ENCODE results near the gene AP5Z1. TPM values are rescaled to one million over a fixed set of nuclear protein-coding genes. Genes with fewer than 3 reads are reported as not detected.
A peak's percentile ranks its signal among the peaks of the same experiment; 100 is the strongest.

AP5Z1 gene
- 10 to 100 TPM; 31.0 to 34.7 TPM for total RNA-seq
- polyA plus RNA-seq (2013, experiment 1 of 2): 13.7 TPM
- polyA plus RNA-seq (2013, experiment 2 of 2): 13.7 TPM
- long read RNA-seq, experiment 1, partial matches to known transcripts: 3 of 5 reads
- long read RNA-seq, experiment 1, other reads (novel, unspliced or antisense): 2 of 5 reads
- long read RNA-seq, experiment 2, transcript AP5Z1-201 (17 exons, 2,889 nt): major isoform, 19 of 42 reads
- long read RNA-seq, experiment 2, partial matches to known transcripts: 5 of 42 reads
- long read RNA-seq, experiment 2, other reads (novel, unspliced or antisense): 18 of 42 reads
- long read RNA-seq, experiment 3, transcript AP5Z1-201 (17 exons, 2,889 nt): major isoform, 107 of 138 reads
- long read RNA-seq, experiment 3, partial matches to known transcripts: 6 of 138 reads
- long read RNA-seq, experiment 3, other reads (novel, unspliced or antisense): 21 of 138 reads
- long read RNA-seq, experiment 4, partial matches to known transcripts: 1 of 6 reads
- long read RNA-seq, experiment 4, other reads (novel, unspliced or antisense): 3 of 6 reads

- Histone ChIP-seq H3K4me1 (ENCODE audit: control insufficient read depth, insufficient read depth, low read length) (no peaks in the 10 kb centered on the region), H3K36me3 (ENCODE audit: control insufficient read depth, insufficient read depth, low read length) (peaks cover 12% of the 10 kb centered on the region), H3K27me3 (ENCODE audit: control insufficient read depth, insufficient read depth, low read length, poor library complexity, severe bottlenecking) (no peaks in the 10 kb centered on the region), H3K27ac (ENCODE audit: low read depth, low read length) (peak within 1 kb of the TSS; percentile 84), H3K9ac (ENCODE audit: extremely low read depth, low read length, poor library complexity, severe bottlenecking) (peak within 1 kb of the TSS; percentile 95), H3K9me3 (ENCODE audit: control insufficient read depth, low read length) (no peaks in the 10 kb centered on the region), H3K4me3 (ENCODE audit: low read length) (peak within 1 kb of the TSS; percentile 97)
- no peaks in the 10 kb centered on the region for H3K27me3 Mint-ChIP-seq (ENCODE audit: insufficient read depth)
- no peaks in the 10 kb centered on the region for H3K9me3 Mint-ChIP-seq
- peak within 1 kb of the TSS; percentile 99 for H3K27ac Mint-ChIP-seq
- H3K4me3 Mint-ChIP-seq: peak within 1 kb of the TSS; percentile 98
- TF ChIP-seq, protein P1, sequence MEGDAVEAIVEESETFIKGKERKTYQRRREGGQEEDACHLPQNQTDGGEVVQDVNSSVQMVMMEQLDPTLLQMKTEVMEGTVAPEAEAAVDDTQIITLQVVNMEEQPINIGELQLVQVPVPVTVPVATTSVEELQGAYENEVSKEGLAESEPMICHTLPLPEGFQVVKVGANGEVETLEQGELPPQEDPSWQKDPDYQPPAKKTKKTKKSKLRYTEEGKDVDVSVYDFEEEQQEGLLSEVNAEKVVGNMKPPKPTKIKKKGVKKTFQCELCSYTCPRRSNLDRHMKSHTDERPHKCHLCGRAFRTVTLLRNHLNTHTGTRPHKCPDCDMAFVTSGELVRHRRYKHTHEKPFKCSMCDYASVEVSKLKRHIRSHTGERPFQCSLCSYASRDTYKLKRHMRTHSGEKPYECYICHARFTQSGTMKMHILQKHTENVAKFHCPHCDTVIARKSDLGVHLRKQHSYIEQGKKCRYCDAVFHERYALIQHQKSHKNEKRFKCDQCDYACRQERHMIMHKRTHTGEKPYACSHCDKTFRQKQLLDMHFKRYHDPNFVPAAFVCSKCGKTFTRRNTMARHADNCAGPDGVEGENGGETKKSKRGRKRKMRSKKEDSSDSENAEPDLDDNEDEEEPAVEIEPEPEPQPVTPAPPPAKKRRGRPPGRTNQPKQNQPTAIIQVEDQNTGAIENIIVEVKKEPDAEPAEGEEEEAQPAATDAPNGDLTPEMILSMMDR (conservative IDR thresholded peaks at IDR 0.05): no peak
- H3K4me1 Mint-ChIP-seq: peaks cover 16% of the 10 kb centered on the region
- H3K36me3 Mint-ChIP-seq (ENCODE audit: low read depth): peaks cover 20% of the 10 kb centered on the region
- DNase-seq: peak; percentile 98
- WGBS, 2 experiments (ENCODE audit: insufficient coverage in 1 of 2, insufficient read length in 1 of 2): 0 to 1% methylated on average over 22 to 55 of the region's 55 CpGs
These were observed at the start of gene AP5Z1 for GRCh38 chr7:4775250-4775847. Gene AP5Z1 (plus strand): TSS chr7:4775623. CDS start chr7:4775716, 93 bp downstream.

DNA sequence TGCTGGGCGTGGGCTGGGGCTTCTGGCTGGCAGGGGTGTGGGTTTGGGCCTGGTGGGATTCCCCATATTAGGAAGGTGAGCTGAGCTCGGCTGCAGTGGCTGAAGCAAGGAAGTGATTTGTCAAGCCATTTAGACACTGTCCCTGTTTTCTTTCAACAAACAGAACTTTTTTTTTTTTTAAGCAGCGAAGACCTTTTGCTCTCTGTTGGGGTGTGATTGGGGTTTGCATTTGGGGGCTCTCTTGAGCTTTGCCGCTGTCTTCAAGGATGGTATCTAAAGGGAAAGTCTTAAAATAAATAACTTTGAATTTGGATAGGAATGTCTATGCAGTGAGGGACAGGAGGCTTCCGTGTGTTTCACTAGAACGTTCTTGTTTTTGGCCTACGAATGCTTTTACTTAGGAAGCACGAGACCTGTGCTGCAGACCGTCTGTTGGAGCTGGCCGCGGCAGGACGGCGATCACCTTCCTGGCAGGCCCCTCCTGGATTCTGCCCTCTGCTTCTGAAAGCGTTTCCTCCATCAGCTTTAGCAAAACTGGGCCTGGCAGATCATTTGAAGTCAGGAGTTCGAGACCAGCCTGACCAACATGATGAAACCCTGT, 49.5 kb upstream of the AP5Z1 start:
- peaks cover 7% of the 10 kb centered on the region for H3K4me1 ChIP-seq (ENCODE audit: control insufficient read depth, insufficient read depth, low read length)
- no peaks in the 10 kb centered on the region for H3K27me3 ChIP-seq (ENCODE audit: control insufficient read depth, insufficient read depth, low read length, poor library complexity, severe bottlenecking)
- Mint-ChIP-seq H3K4me3 (no peak overlapping the region), H3K27ac (no peak overlapping the region), H3K4me1 (peaks cover 12% of the 10 kb centered on the region), H3K27me3 (ENCODE audit: insufficient read depth) (no peaks in the 10 kb centered on the region), H3K9me3 (no peaks in the 10 kb centered on the region), H3K36me3 (ENCODE audit: low read depth) (peaks cover 24% of the 10 kb centered on the region)
- no peak overlapping the region for H3K9ac ChIP-seq (ENCODE audit: extremely low read depth, low read length, poor library complexity, severe bottlenecking)
- TF ChIP-seq, protein P1 (conservative IDR thresholded peaks at IDR 0.05): no peak
- H3K27ac ChIP-seq (ENCODE audit: low read depth, low read length): peak overlapping the region; percentile 95
- peaks cover 5% of the 10 kb centered on the region for H3K36me3 ChIP-seq (ENCODE audit: control insufficient read depth, insufficient read depth, low read length)
- DNase-seq: no peak
- no peak overlapping the region for H3K4me3 ChIP-seq (ENCODE audit: low read length)
- H3K9me3 ChIP-seq (ENCODE audit: control insufficient read depth, low read length): no peaks in the 10 kb centered on the region
- WGBS, 2 experiments (ENCODE audit: insufficient coverage in 1 of 2, insufficient read length in 1 of 2): 90 to 91% methylated on average over 13 to 15 of the region's 15 CpGs

DNA sequence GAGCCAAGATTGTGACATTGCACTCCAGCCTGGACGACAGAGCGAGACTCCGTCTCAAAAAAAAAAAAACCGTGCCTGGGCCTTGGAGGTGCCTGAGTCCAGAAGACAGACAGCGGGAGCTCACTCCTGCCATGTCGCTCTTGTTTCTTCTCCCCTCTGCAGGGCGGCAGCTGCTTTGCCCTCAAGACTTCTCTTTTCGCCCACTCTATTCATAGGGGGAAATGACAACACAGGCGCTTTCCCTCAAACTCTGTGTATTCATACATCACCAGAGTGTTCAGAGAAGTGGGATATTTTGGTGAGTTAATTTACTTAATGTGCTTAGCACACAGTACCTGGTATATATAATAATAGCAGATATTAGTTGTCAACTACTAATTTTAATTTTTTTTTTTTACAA, 48.9 kb upstream of the AP5Z1 start:
- Histone ChIP-seq H3K4me1 (ENCODE audit: control insufficient read depth, insufficient read depth, low read length) (peaks cover 7% of the 10 kb centered on the region), H3K27ac (ENCODE audit: low read depth, low read length) (no peak overlapping the region), H3K27me3 (ENCODE audit: control insufficient read depth, insufficient read depth, low read length, poor library complexity, severe bottlenecking) (no peaks in the 10 kb centered on the region), H3K4me3 (ENCODE audit: low read length) (no peak overlapping the region), H3K36me3 (ENCODE audit: control insufficient read depth, insufficient read depth, low read length) (peaks cover 5% of the 10 kb centered on the region), H3K9ac (ENCODE audit: extremely low read depth, low read length, poor library complexity, severe bottlenecking) (no peak overlapping the region), H3K9me3 (ENCODE audit: control insufficient read depth, low read length) (no peaks in the 10 kb centered on the region)
- no peak overlapping the region for H3K27ac Mint-ChIP-seq
- H3K4me3 Mint-ChIP-seq: no peak overlapping the region
- H3K27me3 Mint-ChIP-seq (ENCODE audit: insufficient read depth): no peaks in the 10 kb centered on the region
- 93% methylated on average over 6 to 9 of the region's 9 CpGs for WGBS, 2 experiments (ENCODE audit: insufficient coverage in 1 of 2, insufficient read length in 1 of 2)
- peaks cover 12% of the 10 kb centered on the region for H3K4me1 Mint-ChIP-seq
- no peak for DNase-seq
- no peaks in the 10 kb centered on the region for H3K9me3 Mint-ChIP-seq
- TF ChIP-seq, protein P1 (conservative IDR thresholded peaks at IDR 0.05): no peak
- peaks cover 27% of the 10 kb centered on the region for H3K36me3 Mint-ChIP-seq (ENCODE audit: low read depth)
